ENCODE data around the gene FOLR1. TPM values are rescaled to one million over a fixed set of nuclear protein-coding genes. Genes with fewer than 3 reads are reported as not detected.

FOLR1 gene
- total RNA-seq, 1 experiment from 2014 or later: not detected

DNA sequence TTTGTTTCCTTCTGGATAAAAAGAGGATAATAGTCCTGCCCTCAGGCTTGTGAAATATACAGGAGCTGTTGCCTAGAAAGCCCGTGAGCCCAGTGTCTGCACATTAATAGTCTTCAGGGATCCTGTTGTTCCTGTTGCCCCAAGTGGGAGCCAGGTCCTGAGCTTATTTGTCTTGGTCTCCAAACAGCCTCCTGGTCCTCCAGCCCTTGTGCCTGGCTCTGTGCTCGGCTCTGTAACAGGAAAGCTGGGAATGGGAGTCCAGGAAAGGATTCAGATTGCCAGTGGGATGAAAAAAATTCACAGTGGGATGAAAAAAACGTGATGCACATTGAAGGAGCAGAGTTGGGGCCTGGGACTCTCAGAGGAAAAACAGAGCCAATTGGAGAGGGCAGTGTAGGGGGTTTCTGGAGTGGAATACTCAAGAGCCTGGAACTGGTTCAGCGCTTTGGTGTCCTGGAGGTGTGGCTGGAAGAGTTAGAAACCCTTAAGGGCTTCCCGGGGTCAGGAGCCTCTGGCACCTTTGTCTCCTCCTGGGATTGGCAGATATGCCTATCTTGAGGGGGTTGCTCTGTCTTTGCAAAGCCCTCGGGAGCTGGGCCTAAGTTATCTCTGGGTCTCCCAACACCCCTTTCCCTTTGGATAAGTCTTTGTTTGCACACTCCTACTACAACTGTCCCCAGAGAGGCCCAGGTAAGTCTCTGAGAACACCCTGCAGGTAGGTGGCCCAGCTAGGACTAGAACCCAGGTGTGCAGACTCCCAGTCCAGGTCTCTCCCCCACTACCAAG is 30.4 kb downstream of the FOLR1 start:
- no peak for DNase-seq (ENCODE audit: low spot score)
- ChIA-PET CTCF (interaction anchor here (0.5 kb wide), 1 partner anchor 35 kb away, joined by 3 read pairs; no protein-coding TSS in a partner anchor), POLR2A (ENCODE audit: low non-redundant PET) (no interaction called here)
- peaks cover 10% of the 10 kb centered on the region for H3K4me1 ChIP-seq (ENCODE audit: insufficient read depth, low read length, poor library complexity, severe bottlenecking)
- H3K27ac ChIP-seq (ENCODE audit: low read depth, low read length, poor library complexity, severe bottlenecking): peak overlapping the region; percentile 78
- H3K9me3 ChIP-seq (ENCODE audit: low read depth, low read length, poor library complexity, severe bottlenecking): no peaks in the 10 kb centered on the region
- BruUV-seq (replicated peaks): no TSS peak
- H3K36me3 ChIP-seq (ENCODE audit: insufficient read depth, low read length, poor library complexity, severe bottlenecking): no peaks in the 10 kb centered on the region
- no peak for TF ChIP-seq EZH2 (IDR thresholded peaks at IDR 0.05; ENCODE audit: borderline replicate concordance, low read depth, low read length, poor library complexity, severe bottlenecking)
- TF ChIP-seq, protein P1, sequence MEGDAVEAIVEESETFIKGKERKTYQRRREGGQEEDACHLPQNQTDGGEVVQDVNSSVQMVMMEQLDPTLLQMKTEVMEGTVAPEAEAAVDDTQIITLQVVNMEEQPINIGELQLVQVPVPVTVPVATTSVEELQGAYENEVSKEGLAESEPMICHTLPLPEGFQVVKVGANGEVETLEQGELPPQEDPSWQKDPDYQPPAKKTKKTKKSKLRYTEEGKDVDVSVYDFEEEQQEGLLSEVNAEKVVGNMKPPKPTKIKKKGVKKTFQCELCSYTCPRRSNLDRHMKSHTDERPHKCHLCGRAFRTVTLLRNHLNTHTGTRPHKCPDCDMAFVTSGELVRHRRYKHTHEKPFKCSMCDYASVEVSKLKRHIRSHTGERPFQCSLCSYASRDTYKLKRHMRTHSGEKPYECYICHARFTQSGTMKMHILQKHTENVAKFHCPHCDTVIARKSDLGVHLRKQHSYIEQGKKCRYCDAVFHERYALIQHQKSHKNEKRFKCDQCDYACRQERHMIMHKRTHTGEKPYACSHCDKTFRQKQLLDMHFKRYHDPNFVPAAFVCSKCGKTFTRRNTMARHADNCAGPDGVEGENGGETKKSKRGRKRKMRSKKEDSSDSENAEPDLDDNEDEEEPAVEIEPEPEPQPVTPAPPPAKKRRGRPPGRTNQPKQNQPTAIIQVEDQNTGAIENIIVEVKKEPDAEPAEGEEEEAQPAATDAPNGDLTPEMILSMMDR (conservative IDR thresholded peaks at IDR 0.05; ENCODE audit: low read depth, low read length): no peak
- intact Hi-C loops (cut with micrococcal nuclease; ENCODE audit: unreplicated experiment): loop anchor here (5.0 kb wide), 1 partner anchor 110 kb away; the partner anchor contains the start of gene ANAPC15
- no peaks in the 10 kb centered on the region for H3K27me3 ChIP-seq (replicated peaks; ENCODE audit: insufficient read depth, low read depth, low read length, poor library complexity)
- H3K4me3 ChIP-seq (ENCODE audit: low read depth, low read length, poor library complexity, severe bottlenecking): peak overlapping the region; percentile 79

DNA sequence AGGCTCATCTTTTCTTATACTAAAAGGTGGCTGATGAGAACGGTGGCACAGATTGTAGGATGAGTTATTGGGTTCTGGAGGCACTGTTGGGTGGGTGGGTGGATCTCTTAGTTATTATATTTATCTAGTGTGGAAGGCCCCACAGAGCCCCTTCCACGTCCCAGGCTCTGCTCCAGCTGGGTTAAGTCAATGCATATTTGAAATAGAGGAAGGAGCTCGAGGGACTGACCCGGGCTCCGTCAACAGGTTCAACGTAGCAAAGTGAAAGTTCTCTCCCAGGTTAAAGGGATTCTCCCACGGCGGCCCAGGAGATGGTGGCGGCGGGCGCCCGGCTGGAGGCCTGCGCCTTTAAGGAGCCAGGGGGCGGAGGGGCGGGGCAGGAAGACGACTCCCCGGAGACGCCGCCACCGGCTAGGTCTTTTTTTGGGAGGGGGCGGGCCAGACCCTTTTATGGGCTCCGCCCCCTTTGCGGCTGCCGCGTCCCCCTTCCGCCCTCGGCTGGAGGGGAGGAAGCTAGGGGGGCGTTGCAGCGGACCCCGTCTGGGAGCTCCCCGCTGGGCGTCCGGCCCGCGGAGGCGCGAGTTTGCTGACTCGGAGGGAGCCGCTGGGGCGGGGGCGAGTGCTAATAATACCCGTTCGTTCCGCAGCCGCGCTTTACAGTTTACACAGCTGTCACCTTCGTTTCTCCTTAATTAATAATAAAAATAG is 31.1 kb downstream of the FOLR1 start:
- no peak for TF ChIP-seq EZH2 (IDR thresholded peaks at IDR 0.05; ENCODE audit: borderline replicate concordance, low read depth, low read length, poor library complexity, severe bottlenecking)
- TF ChIP-seq, protein P1 (conservative IDR thresholded peaks at IDR 0.05; ENCODE audit: low read depth, low read length): no peak
- peaks cover 10% of the 10 kb centered on the region for H3K4me1 ChIP-seq (ENCODE audit: insufficient read depth, low read length, poor library complexity, severe bottlenecking)
- H3K4me3 ChIP-seq (ENCODE audit: low read depth, low read length, poor library complexity, severe bottlenecking): peak overlapping the region; percentile 79
- peak overlapping the region; percentile 78 for H3K27ac ChIP-seq (ENCODE audit: low read depth, low read length, poor library complexity, severe bottlenecking)
- peaks cover 2% of the 10 kb centered on the region for H3K36me3 ChIP-seq (ENCODE audit: insufficient read depth, low read length, poor library complexity, severe bottlenecking)
- no TSS peak for BruUV-seq (replicated peaks)
- H3K9me3 ChIP-seq (ENCODE audit: low read depth, low read length, poor library complexity, severe bottlenecking): no peaks in the 10 kb centered on the region
- H3K27me3 ChIP-seq (replicated peaks; ENCODE audit: insufficient read depth, low read depth, low read length, poor library complexity): no peaks in the 10 kb centered on the region
- ChIA-PET CTCF (interaction anchor here (0.5 to 0.6 kb wide), 4 partner anchors 14 to 195 kb away, joined by 3 to 7 read pairs (median 4); no protein-coding TSS in a partner anchor), POLR2A (ENCODE audit: low non-redundant PET) (no interaction called here)
- DNase-seq (ENCODE audit: low spot score): peak; percentile 97
- intact Hi-C loops (cut with micrococcal nuclease; ENCODE audit: unreplicated experiment): loop anchor here (5.0 kb wide), 1 partner anchor 111 kb away; the partner anchor contains the start of gene ANAPC15

DNA sequence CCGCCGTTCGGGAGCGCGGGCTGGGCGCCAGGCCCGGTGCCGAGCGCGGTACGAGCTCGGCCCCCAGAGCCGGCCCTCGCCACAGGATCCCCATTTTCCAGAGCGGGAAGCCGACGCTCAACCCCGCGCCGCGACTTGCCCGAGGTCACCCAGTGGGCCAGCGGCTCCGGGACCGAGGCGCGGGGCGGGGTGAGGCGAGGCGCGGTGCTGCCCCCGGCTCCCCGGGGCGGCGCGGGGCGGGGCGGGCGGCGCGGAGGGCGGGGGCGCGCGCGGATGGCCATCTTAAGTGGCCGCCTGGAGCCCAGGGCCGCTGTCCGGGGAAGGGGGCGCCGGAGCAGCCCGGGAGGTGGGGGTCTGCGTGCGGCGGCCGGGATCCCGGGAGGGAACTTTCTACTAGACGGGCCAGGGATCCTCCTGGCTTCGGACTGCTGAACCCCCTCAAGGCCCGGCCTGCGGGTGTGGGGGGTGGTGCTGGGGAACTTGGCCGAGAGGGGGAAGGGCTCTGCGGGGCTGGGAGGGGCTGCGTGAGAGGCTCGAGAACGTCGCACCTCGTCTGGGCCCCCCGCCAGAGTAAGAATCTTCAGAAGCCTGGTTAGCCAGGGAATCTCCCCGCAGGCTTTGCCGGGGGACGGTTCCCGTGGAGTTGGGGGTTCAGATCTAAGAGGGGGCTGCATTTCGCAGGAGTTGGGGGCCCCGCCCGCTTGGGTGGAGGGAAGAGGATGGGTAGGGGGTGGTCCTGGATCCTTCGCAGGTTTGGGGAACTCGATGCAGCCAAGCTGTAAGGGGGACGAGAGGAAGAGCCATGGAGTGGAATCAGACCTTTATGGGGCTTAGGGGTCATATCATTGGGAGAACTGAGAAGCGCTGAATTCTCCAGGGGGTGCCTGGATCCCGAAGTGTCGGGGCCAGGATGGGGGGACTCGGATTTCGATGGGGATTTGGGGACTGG is 31.9 kb downstream of the FOLR1 start:
- TF ChIP-seq EZH2 (IDR thresholded peaks at IDR 0.05; ENCODE audit: borderline replicate concordance, low read depth, low read length, poor library complexity, severe bottlenecking): no peak
- TF ChIP-seq, protein P1 (conservative IDR thresholded peaks at IDR 0.05; ENCODE audit: low read depth, low read length): no peak
- intact Hi-C loops (cut with micrococcal nuclease; ENCODE audit: unreplicated experiment): loop anchor here (5.0 kb wide), 1 partner anchor 112 kb away; the partner anchor contains the start of gene ANAPC15

More for the DNA sequence above, 31.9 kb downstream of the FOLR1 start:
- BruUV-seq (replicated peaks): no TSS peak
- no peaks in the 10 kb centered on the region for H3K9me3 ChIP-seq (ENCODE audit: low read depth, low read length, poor library complexity, severe bottlenecking)
- H3K4me3 ChIP-seq (ENCODE audit: low read depth, low read length, poor library complexity, severe bottlenecking): peak overlapping the region; percentile 79
- H3K27me3 ChIP-seq (replicated peaks; ENCODE audit: insufficient read depth, low read depth, low read length, poor library complexity): no peaks in the 10 kb centered on the region
- peaks cover 10% of the 10 kb centered on the region for H3K4me1 ChIP-seq (ENCODE audit: insufficient read depth, low read length, poor library complexity, severe bottlenecking)
- ChIA-PET CTCF (interaction anchor here (0.5 to 0.6 kb wide), 2 partner anchors 36 to 80 kb away, joined by 5 to 7 read pairs; no protein-coding TSS in a partner anchor), POLR2A (ENCODE audit: low non-redundant PET) (no interaction called here)
- peaks cover 9% of the 10 kb centered on the region for H3K36me3 ChIP-seq (ENCODE audit: insufficient read depth, low read length, poor library complexity, severe bottlenecking)
- peak overlapping the region; percentile 78 for H3K27ac ChIP-seq (ENCODE audit: low read depth, low read length, poor library complexity, severe bottlenecking)
- peak; percentile 67 for DNase-seq (ENCODE audit: low spot score)

All from A673 (cell line).